Naive B cell (primary cell): Measurements from ENCODE around the gene RPRD2. TPM values are rescaled to one million over a fixed set of nuclear protein-coding genes. Genes with fewer than 3 reads are reported as not detected.
"Not testable (repeated sequence)": the region's sequence is repeated elsewhere in the genome, so short reads cannot be mapped to it uniquely, and the experiment has no call there.

Source experiments
- ATAC-seq, 2 donors: fragments of 150-1000 bp; cut with Tn5 transposase; 2 replicates each; pipeline ENCODE4 v1.10.0; 2021; ENCODE audit warnings: low read depth in 2 of 2, mild to moderate bottlenecking in 2 of 2, moderate library complexity in 2 of 2
- DNase-seq: peaks from one replicate; pipeline ENCODE4 v3.0.0; 2022
- H3K27ac Mint-ChIP-seq, 6 donors: one replicate each; pipeline ENCODE4 v1.8.0; 2020 to 2022; ENCODE audit warnings: mild to moderate bottlenecking in 6 of 6, mixed read lengths in 6 of 6, moderate library complexity in 5 of 6, inconsistent platforms in 2 of 6
- H3K27me3 Mint-ChIP-seq, 3 donors: one replicate each; pipeline ENCODE4 v1.8.0; 2021 to 2022; ENCODE audit warnings: mixed read lengths in 3 of 3, mild to moderate bottlenecking in 1 of 3
- H3K36me3 Mint-ChIP-seq, 2 donors: one replicate each; pipeline ENCODE4 v1.8.0; 2020 to 2022; ENCODE audit warnings: mixed read lengths in 2 of 2, inconsistent platforms in 1 of 2, mild to moderate bottlenecking in 1 of 2
- H3K4me1 Mint-ChIP-seq, 3 donors: one replicate each; pipeline ENCODE4 v1.8.0; 2020 to 2022; ENCODE audit warnings: mixed read lengths in 3 of 3, inconsistent platforms in 1 of 3, mild to moderate bottlenecking in 1 of 3, moderate library complexity in 1 of 3
- H3K4me3 Mint-ChIP-seq, 8 donors: one replicate each; pipeline ENCODE4 v1.8.0; 2020 to 2022; ENCODE audit warnings: mild to moderate bottlenecking in 8 of 8, mixed read lengths in 8 of 8, moderate library complexity in 8 of 8, inconsistent platforms in 2 of 8
- H3K9me3 Mint-ChIP-seq, 7 donors: one replicate each; pipeline ENCODE4 v1.8.0; 2020 to 2022; ENCODE audit warnings: mixed read lengths in 7 of 7, mild to moderate bottlenecking in 5 of 7, inconsistent platforms in 2 of 7, moderate library complexity in 1 of 7
- polyA plus RNA-seq, 6 donors: library from polyadenylated mRNA; unstranded; fragments of 300-500 nt; fragmentation: Illumina TruSeq; gene quantifications; one replicate each; pipeline ENCODE4 v1.2.3, GENCODE V29; 2021; ENCODE audit warnings: low read depth in 6 of 6

The RPRD2 gene
- polyA plus RNA-seq, 6 donors from 2014 or later, result 2.6 to 49.9 (median 28.6) TPM

DNA sequence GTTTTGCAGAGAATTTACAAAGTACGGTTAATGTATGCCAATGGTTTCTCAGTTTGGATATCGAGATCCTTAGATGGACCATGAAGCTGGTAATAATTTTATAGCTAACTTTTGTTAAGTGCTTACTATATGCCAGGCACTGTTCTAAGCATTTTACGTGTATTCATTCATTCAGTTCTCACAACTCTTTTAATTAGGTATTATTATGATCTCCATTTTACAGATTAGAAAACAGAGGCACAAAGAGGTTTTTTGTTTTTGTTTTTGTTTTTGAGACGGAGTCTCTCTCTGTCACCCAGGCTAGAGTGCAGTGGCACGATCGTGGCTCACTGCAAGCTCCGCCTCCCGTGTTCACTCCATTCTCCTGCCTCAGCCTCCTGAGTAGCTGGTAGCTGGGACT is 7.2 kb downstream of the RPRD2 start:
- Mint-ChIP-seq H3K4me3 (peak overlapping the region in 1 of 8 donors; percentile 2), H3K27ac (no peak overlapping the region), H3K4me1 (peaks cover 47 to 72% (median 53%) of the 10 kb centered on the region in 3 donors), H3K27me3 (no peaks in the 10 kb centered on the region), H3K36me3 (peaks cover 2 to 7% of the 10 kb centered on the region in 2 donors), H3K9me3 (peaks cover 0 to 1% (median 0%) of the 10 kb centered on the region in 7 donors)
- DNase-seq, result no peak
- no peak for ATAC-seq

DNA sequence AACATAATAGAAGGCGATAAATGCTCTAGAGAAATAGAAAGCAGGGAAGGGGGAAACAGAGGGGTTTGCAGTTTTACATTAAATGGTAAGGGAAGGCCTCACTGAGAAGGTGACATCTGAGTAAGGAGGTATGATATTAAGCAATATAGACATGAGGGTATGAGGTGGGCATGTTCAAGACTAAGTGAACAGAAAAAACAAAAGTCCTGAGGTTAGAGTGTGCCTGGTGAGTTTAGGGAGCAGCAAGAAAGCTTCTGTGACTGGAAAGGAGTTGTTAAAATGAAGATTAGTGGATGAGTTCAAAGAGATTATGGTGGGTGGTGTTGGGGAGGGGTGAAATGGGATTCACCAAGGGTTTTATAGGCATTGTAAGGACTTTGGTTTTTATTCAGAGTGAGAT is 8.6 kb downstream of the RPRD2 start:
- Mint-ChIP-seq H3K36me3 (peaks cover 0 to 7% of the 10 kb centered on the region in 2 donors), H3K4me3 (peak overlapping the region in 1 of 8 donors; percentile 36), H3K9me3 (no peaks in the 10 kb centered on the region), H3K27me3 (no peaks in the 10 kb centered on the region), H3K4me1 (peaks cover 38 to 69% (median 50%) of the 10 kb centered on the region in 3 donors), H3K27ac (peak overlapping the region in 2 of 6 donors; percentile 26 to 62)
- ATAC-seq, result no peak
- no peak for DNase-seq

- Mint-ChIP-seq H3K36me3 (peaks cover 0 to under 1% of the 10 kb centered on the region in 2 donors), H3K9me3 (no peaks in the 10 kb centered on the region), H3K27ac (peak overlapping the region in 4 of 6 donors; percentile 38 to 75 (median 58)), H3K4me1 (peaks cover 39 to 67% (median 57%) of the 10 kb centered on the region in 3 donors), H3K27me3 (no peaks in the 10 kb centered on the region), H3K4me3 (no peak overlapping the region)
- ATAC-seq (no peak), DNase-seq (no peak)
These were observed 12.2 kb downstream of the RPRD2 start for GRCh38 chr1:150376110-150376509.

- Mint-ChIP-seq H3K4me1 (peaks cover 24 to 56% (median 46%) of the 10 kb centered on the region in 3 donors), H3K27me3 (no peaks in the 10 kb centered on the region), H3K36me3 (no peaks in the 10 kb centered on the region), H3K9me3 (no peaks in the 10 kb centered on the region), H3K27ac (peak overlapping the region in 1 of 6 donors; percentile 23), H3K4me3 (no peak overlapping the region)
- no peak for DNase-seq
- no peak for ATAC-seq
These were observed 19.8 kb downstream of the RPRD2 start for GRCh38 chr1:150383631-150384324.

- peak overlapping the region in 4 of 6 donors; percentile 2 to 44 (median 16) for H3K27ac Mint-ChIP-seq
These were observed 21.8 kb downstream of the RPRD2 start for GRCh38 chr1:150385537-150386445.

GRCh38 chr1:150386592-150386991 is 22.6 kb downstream of the RPRD2 start:
- Mint-ChIP-seq H3K36me3 (no peaks in the 10 kb centered on the region), H3K27me3 (no peaks in the 10 kb centered on the region), H3K4me1 (peaks cover 33 to 59% (median 44%) of the 10 kb centered on the region in 3 donors), H3K4me3 (no peak overlapping the region), H3K27ac (peak overlapping the region in 1 of 6 donors; percentile 42), H3K9me3 (no peaks in the 10 kb centered on the region)
- DNase-seq (no peak), ATAC-seq (no peak)

More at GRCh38 chr1:150385537-150386445, 21.8 kb downstream of the RPRD2 start:
- Mint-ChIP-seq H3K9me3 (no peaks in the 10 kb centered on the region), H3K4me1 (peaks cover 35 to 61% (median 48%) of the 10 kb centered on the region in 3 donors), H3K36me3 (no peaks in the 10 kb centered on the region), H3K4me3 (peak overlapping the region in 1 of 8 donors; percentile 24), H3K27me3 (no peaks in the 10 kb centered on the region)
- no peak for ATAC-seq
- DNase-seq, result no peak

DNA sequence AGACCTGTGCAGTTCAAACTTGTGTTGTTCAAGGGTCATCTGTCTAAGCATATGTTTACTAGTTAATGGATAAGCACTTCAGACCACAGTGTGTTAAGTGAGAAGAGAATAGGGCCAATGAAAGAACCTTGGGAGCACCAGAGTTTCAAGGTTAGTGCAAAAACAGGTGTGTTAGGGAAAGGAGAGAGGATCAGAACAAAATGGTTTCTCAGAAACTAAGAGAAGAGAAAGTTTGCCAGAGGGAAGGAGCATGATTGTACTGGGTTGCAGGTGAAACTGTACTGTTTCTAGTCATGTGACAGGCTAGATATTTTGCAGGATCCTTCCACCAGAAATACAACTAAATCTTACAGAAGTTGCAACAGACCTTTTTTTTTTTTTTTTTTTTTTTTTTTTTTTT is 23.3 kb downstream of the RPRD2 start:
- Mint-ChIP-seq H3K9me3 (no peaks in the 10 kb centered on the region), H3K4me1 (peaks cover 33 to 55% (median 47%) of the 10 kb centered on the region in 3 donors), H3K27me3 (no peaks in the 10 kb centered on the region), H3K4me3 (no peak overlapping the region), H3K27ac (peak overlapping the region in 3 of 6 donors; percentile 39 to 76 (median 44)), H3K36me3 (no peaks in the 10 kb centered on the region)
- no peak for DNase-seq
- ATAC-seq, result no peak

GRCh38 chr1:150388241-150388640 is 24.3 kb downstream of the RPRD2 start:
- Mint-ChIP-seq H3K9me3 (no peaks in the 10 kb centered on the region), H3K27me3 (no peaks in the 10 kb centered on the region), H3K36me3 (no peaks in the 10 kb centered on the region), H3K4me3 (no peak overlapping the region), H3K27ac (no peak overlapping the region), H3K4me1 (peaks cover 43 to 60% (median 56%) of the 10 kb centered on the region in 3 donors)
- ATAC-seq (no peak), DNase-seq (no peak)

- no peaks in the 10 kb centered on the region for H3K9me3 Mint-ChIP-seq
- no peak for ATAC-seq
- H3K27me3 Mint-ChIP-seq, result no peaks in the 10 kb centered on the region
- no peak overlapping the region for H3K4me3 Mint-ChIP-seq
- H3K27ac Mint-ChIP-seq, result peak overlapping the region in 1 of 6 donors; percentile 72
- no peaks in the 10 kb centered on the region for H3K36me3 Mint-ChIP-seq
- H3K4me1 Mint-ChIP-seq, result peaks cover 34 to 60% (median 54%) of the 10 kb centered on the region in 3 donors
- no peak for DNase-seq
These were observed 25.7 kb downstream of the RPRD2 start for GRCh38 chr1:150389650-150390049.

GRCh38 chr1:150392627-150393026 is 28.7 kb downstream of the RPRD2 start:
- ATAC-seq, result no peak
- peaks cover 0 to 10% (median 0%) of the 10 kb centered on the region in 7 donors for H3K9me3 Mint-ChIP-seq
- peaks cover 32 to 62% (median 52%) of the 10 kb centered on the region in 3 donors for H3K4me1 Mint-ChIP-seq
- H3K36me3 Mint-ChIP-seq, result peaks cover 0 to 14% of the 10 kb centered on the region in 2 donors
- no peaks in the 10 kb centered on the region for H3K27me3 Mint-ChIP-seq
- DNase-seq, result no peak
- no peak overlapping the region for H3K4me3 Mint-ChIP-seq
- H3K27ac Mint-ChIP-seq, result peak overlapping the region in 5 of 6 donors; percentile 10 to 87 (median 68)

DNA sequence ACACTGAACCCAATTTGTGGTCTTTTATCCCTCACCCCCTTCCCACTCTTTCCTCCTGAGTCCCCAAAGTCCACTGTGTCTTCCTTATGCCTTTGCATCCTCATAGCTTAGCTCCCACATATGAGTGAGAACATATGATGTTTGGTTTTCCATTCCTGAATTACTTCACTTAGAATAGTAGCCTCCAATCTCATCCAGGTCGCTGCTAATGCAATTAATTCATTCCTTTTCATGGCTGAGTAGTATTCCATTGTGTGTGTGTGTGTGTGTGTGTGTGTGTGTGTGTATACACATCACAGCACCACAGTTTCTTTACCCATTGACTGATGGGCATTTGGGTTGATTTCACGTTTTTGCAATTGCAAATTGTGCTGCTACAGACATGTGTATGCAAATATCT is 31.2 kb downstream of the RPRD2 start:
- H3K4me1 Mint-ChIP-seq, result peaks cover 25 to 49% (median 44%) of the 10 kb centered on the region in 3 donors

GRCh38 chr1:150397392-150398032 is 33.6 kb downstream of the RPRD2 start:
- Mint-ChIP-seq H3K9me3 (peaks cover 0 to 10% (median 0%) of the 10 kb centered on the region in 7 donors), H3K4me3 (no peak overlapping the region), H3K27ac (peak overlapping the region in 1 of 6 donors; percentile 47), H3K4me1 (peaks cover 19 to 45% (median 44%) of the 10 kb centered on the region in 3 donors), H3K27me3 (no peaks in the 10 kb centered on the region), H3K36me3 (peaks cover 0 to 21% of the 10 kb centered on the region in 2 donors)
- no peak for ATAC-seq
- DNase-seq, result no peak

More for the DNA sequence above, 31.2 kb downstream of the RPRD2 start:
- not testable (repeated sequence) for H3K4me3 Mint-ChIP-seq, H3K27me3 Mint-ChIP-seq, H3K9me3 Mint-ChIP-seq, ATAC-seq, DNase-seq
- H3K36me3 Mint-ChIP-seq, result peaks cover 0 to 20% of the 10 kb centered on the region in 2 donors
- H3K27ac Mint-ChIP-seq, result peak overlapping the region in 1 of 6 donors; percentile 7

GRCh38 chr1:150404465-150404864 is 40.5 kb downstream of the RPRD2 start:
- Mint-ChIP-seq H3K4me3 (peak overlapping the region in 1 of 8 donors; percentile 35), H3K9me3 (no peaks in the 10 kb centered on the region), H3K27me3 (no peaks in the 10 kb centered on the region), H3K36me3 (peaks cover 0 to 11% of the 10 kb centered on the region in 2 donors), H3K4me1 (peaks cover 29 to 66% (median 36%) of the 10 kb centered on the region in 3 donors), H3K27ac (peak overlapping the region in 1 of 6 donors; percentile 69)
- DNase-seq (no peak), ATAC-seq (no peak)
